Right ventricle myocardium superior (tissue), 1 donor: ENCODE results near the gene ANKS4B. TPM values are rescaled to one million over a fixed set of nuclear protein-coding genes. Genes with fewer than 3 reads are reported as not detected.
"Not testable (repeated sequence)": the region's sequence is repeated elsewhere in the genome, so short reads cannot be mapped to it uniquely, and the experiment has no call there.

ENCODE experiments used
- ATAC-seq: fragments of 200-7000 bp; cut with Tn5 transposase; one replicate; pipeline ENCODE4 v1.9.1; 2020; ENCODE audit warnings: mild to moderate bottlenecking; ENCODE audit not compliant: poor library complexity
- DNase-seq: peaks from one replicate; pipeline ENCODE4 v3.0.0-alpha.2; 2020
- intact Hi-C: fragments of 100-400 bp; cut with DNase I; formaldehyde crosslinking; loops from one replicate; pipeline ENCODE4 v1.11.2; 2022
- total RNA-seq: library from RNA; stranded (reverse); fragmentation: NEBNext Ultra II Directional; extraction: Animal tissue kit (Norgen Biotek cat#: 25700); gene quantifications from one replicate; pipeline ENCODE4 v1.2.1, GENCODE V29; 2021
- donor health status: DM: no; HTN: yes; CAD: no; lungs with severe emphysema.

The ANKS4B gene
- total RNA-seq, 1 donor from 2014 or later, result not detected

- DNase-seq (no peak), ATAC-seq (no peak)
- intact Hi-C loops, result no loop called here
Measured at GRCh38 chr16:21211486-21211885, 22.0 kb upstream of the ANKS4B start, which contains the start of gene ZP2. ZP2 (minus strand) TSS chr16:21211574; CDS start chr16:21211547, 27 bp downstream.

GRCh38 chr16:21214086-21214485 lies 19.4 kb upstream of the ANKS4B start:
- ATAC-seq, result no peak
- no peak for DNase-seq
- intact Hi-C loops, result no loop called here

GRCh38 chr16:21217121-21217520 lies 16.4 kb upstream of the ANKS4B start:
- intact Hi-C loops, result no loop called here
- DNase-seq, result no peak
- ATAC-seq, result no peak

GRCh38 chr16:21218153-21218552 lies 15.3 kb upstream of the ANKS4B start:
- ATAC-seq (no peak), DNase-seq (no peak)
- intact Hi-C loops, result no loop called here

- no peak for ATAC-seq
Measured at GRCh38 chr16:21219551-21219950, 13.9 kb upstream of the ANKS4B start.

GRCh38 chr16:21222495-21223337 lies 10.8 kb upstream of the ANKS4B start:
- intact Hi-C loops, result no loop called here
- ATAC-seq, result no peak
- DNase-seq, result no peak

More at GRCh38 chr16:21219551-21219950, 13.9 kb upstream of the ANKS4B start:
- no peak for DNase-seq
- intact Hi-C loops, result no loop called here

- intact Hi-C loops, result no loop called here
- no peak for ATAC-seq
Measured at GRCh38 chr16:21223787-21224186, 9.7 kb upstream of the ANKS4B start.

GRCh38 chr16:21224800-21225199 lies 8.7 kb upstream of the ANKS4B start:
- intact Hi-C loops, result no loop called here
- DNase-seq (no peak), ATAC-seq (no peak)

More at GRCh38 chr16:21223787-21224186, 9.7 kb upstream of the ANKS4B start:
- no peak for DNase-seq

GRCh38 chr16:21226749-21227148 lies 6.8 kb upstream of the ANKS4B start:
- DNase-seq, result no peak
- no peak for ATAC-seq
- intact Hi-C loops, result no loop called here

GRCh38 chr16:21227866-21228265 lies 5.6 kb upstream of the ANKS4B start:
- ATAC-seq, result no peak
- intact Hi-C loops, result no loop called here
- DNase-seq, result no peak

- ATAC-seq, result no peak
- intact Hi-C loops, result no loop called here
Measured at GRCh38 chr16:21228361-21228872, 5.1 kb upstream of the ANKS4B start.

GRCh38 chr16:21233045-21233520 lies 416 bp upstream of the ANKS4B start:
- ATAC-seq (no peak), DNase-seq (no peak)
- intact Hi-C loops, result no loop called here

More at GRCh38 chr16:21228361-21228872, 5.1 kb upstream of the ANKS4B start:
- DNase-seq, result no peak

GRCh38 chr16:21235199-21235585 lies 1.7 kb downstream of the ANKS4B start:
- ATAC-seq (no peak), DNase-seq (no peak)
- intact Hi-C loops, result no loop called here

- intact Hi-C loops, result no loop called here
- ATAC-seq, result no peak
- no peak for DNase-seq
Measured at GRCh38 chr16:21236831-21237230, 3.3 kb downstream of the ANKS4B start.

GRCh38 chr16:21239646-21240045 lies 6.1 kb downstream of the ANKS4B start:
- DNase-seq, result no peak
- ATAC-seq, result no peak
- intact Hi-C loops, result no loop called here

- no peak for DNase-seq
- ATAC-seq, result no peak
- intact Hi-C loops, result no loop called here
Measured at GRCh38 chr16:21242756-21243155, 9.3 kb downstream of the ANKS4B start.

- intact Hi-C loops, result no loop called here
Measured at GRCh38 chr16:21244518-21245215, 11.2 kb downstream of the ANKS4B start.

GRCh38 chr16:21248179-21248578 lies 14.7 kb downstream of the ANKS4B start:
- intact Hi-C loops, ATAC-seq, DNase-seq: not testable (repeated sequence)

More at GRCh38 chr16:21244518-21245215, 11.2 kb downstream of the ANKS4B start:
- DNase-seq (no peak), ATAC-seq (no peak)

GRCh38 chr16:21250072-21250923 lies 16.8 kb downstream of the ANKS4B start:
- intact Hi-C loops, result no loop called here
- no peak for ATAC-seq
- no peak for DNase-seq
